ENCODE measurements around the gene ARHGAP26.
"Not testable (repeated sequence)": the region's sequence is repeated elsewhere in the genome, so short reads cannot be mapped to it uniquely, and the experiment has no call there.

ARHGAP26 gene

GRCh38 chr5:142937374-142937773 is 167.2 kb downstream of the ARHGAP26 start:
- DNase-seq (ENCODE audit: low spot score) = no peak

GRCh38 chr5:142938266-142938880 is 168.2 kb downstream of the ARHGAP26 start:
- no peak for DNase-seq (ENCODE audit: low spot score)

- DNase-seq (ENCODE audit: low spot score) = no peak
These were observed 168.8 kb downstream of the ARHGAP26 start for GRCh38 chr5:142939006-142939405.

- DNase-seq (ENCODE audit: low spot score) = no peak
These were observed 169.7 kb downstream of the ARHGAP26 start for GRCh38 chr5:142939884-142940283.

- DNase-seq (ENCODE audit: low spot score) = no peak
These were observed 171.1 kb downstream of the ARHGAP26 start for GRCh38 chr5:142941245-142941644.

- DNase-seq (ENCODE audit: low spot score) = no peak
These were observed 172.7 kb downstream of the ARHGAP26 start for GRCh38 chr5:142942901-142943300.

- no peak for DNase-seq (ENCODE audit: low spot score)
These were observed 174.0 kb downstream of the ARHGAP26 start for GRCh38 chr5:142944140-142944539.

- no peak for DNase-seq (ENCODE audit: low spot score)
These were observed 175.1 kb downstream of the ARHGAP26 start for GRCh38 chr5:142945321-142945720.

GRCh38 chr5:142945845-142946244 is 175.7 kb downstream of the ARHGAP26 start:
- DNase-seq (ENCODE audit: low spot score) = no peak

GRCh38 chr5:142946547-142947426 is 176.6 kb downstream of the ARHGAP26 start:
- DNase-seq (ENCODE audit: low spot score) = no peak

- no peak for DNase-seq (ENCODE audit: low spot score)
These were observed 177.2 kb downstream of the ARHGAP26 start for GRCh38 chr5:142947427-142947709.

GRCh38 chr5:142952229-142952628 is 182.1 kb downstream of the ARHGAP26 start:
- DNase-seq (ENCODE audit: low spot score) = no peak

- DNase-seq (ENCODE audit: low spot score) = not testable (repeated sequence)
These were observed 182.7 kb downstream of the ARHGAP26 start for GRCh38 chr5:142952871-142953270.

GRCh38 chr5:142954455-142954854 is 184.3 kb downstream of the ARHGAP26 start:
- DNase-seq (ENCODE audit: low spot score) = no peak

- DNase-seq (ENCODE audit: low spot score) = no peak
These were observed 185.5 kb downstream of the ARHGAP26 start for GRCh38 chr5:142955628-142956027.

GRCh38 chr5:142957528-142957927 is 187.4 kb downstream of the ARHGAP26 start:
- no peak for DNase-seq (ENCODE audit: low spot score)

GRCh38 chr5:142958944-142959682 is 188.9 kb downstream of the ARHGAP26 start:
- no peak for DNase-seq (ENCODE audit: low spot score)

- no peak for DNase-seq (ENCODE audit: low spot score)
These were observed 189.8 kb downstream of the ARHGAP26 start for GRCh38 chr5:142959683-142960657.

GRCh38 chr5:142961440-142962173 is 191.4 kb downstream of the ARHGAP26 start:
- DNase-seq (ENCODE audit: low spot score) = peak; percentile 15

- no peak for DNase-seq (ENCODE audit: low spot score)
These were observed 192.0 kb downstream of the ARHGAP26 start for GRCh38 chr5:142962174-142962533.

Measured in HuH-7 (cell line).